GM19240 (cell line): ENCODE results near the gene MSLN.

ENCODE experiments used
- DNase-seq: peaks from one replicate; pipeline ENCODE4 v3.0.0; 2011; ENCODE audit warnings: low spot score; ENCODE audit not compliant: insufficient read length

MSLN gene

GRCh38 chr16:754656-755055 is 5.9 kb upstream of the MSLN start:
- no peak for DNase-seq

GRCh38 chr16:756428-756827 is 4.1 kb upstream of the MSLN start:
- no peak for DNase-seq

- DNase-seq, result no peak
Measured at GRCh38 chr16:759110-759910, 1.2 kb upstream of the MSLN start.

- DNase-seq, result no peak
Measured at GRCh38 chr16:760065-760464, 469 bp upstream of the MSLN start.

GRCh38 chr16:761625-762513 is 1.3 kb downstream of the MSLN start:
- DNase-seq, result no peak

GRCh38 chr16:762595-763268 is 2.2 kb downstream of the MSLN start:
- no peak for DNase-seq

- no peak for DNase-seq
Measured at GRCh38 chr16:763369-764183, 3.0 kb downstream of the MSLN start.

GRCh38 chr16:764184-764750 is 3.7 kb downstream of the MSLN start:
- DNase-seq, result no peak

- DNase-seq, result no peak
Measured at GRCh38 chr16:764848-765487, 4.4 kb downstream of the MSLN start.

GRCh38 chr16:765488-765865 is 4.9 kb downstream of the MSLN start:
- no peak for DNase-seq

- DNase-seq, result no peak
Measured at GRCh38 chr16:766008-766819, 5.7 kb downstream of the MSLN start.

- DNase-seq, result no peak
Measured at GRCh38 chr16:766820-767640, 6.5 kb downstream of the MSLN start.

GRCh38 chr16:767743-768235 is 7.3 kb downstream of the MSLN start:
- no peak for DNase-seq

GRCh38 chr16:768428-768827 is 7.9 kb downstream of the MSLN start:
- no peak for DNase-seq

GRCh38 chr16:769184-769784 is 8.8 kb downstream of the MSLN start:
- no peak for DNase-seq

- no peak for DNase-seq
Measured at GRCh38 chr16:769934-770333, 9.4 kb downstream of the MSLN start.

- DNase-seq, result no peak
Measured at GRCh38 chr16:770411-770810, 9.9 kb downstream of the MSLN start.

- DNase-seq, result no peak
Measured at GRCh38 chr16:772959-773358, 12.4 kb downstream of the MSLN start.
